ENCODE results near the gene LAT. TPM values are rescaled to one million over a fixed set of nuclear protein-coding genes. Genes with fewer than 3 reads are reported as not detected.

LAT gene
- total RNA-seq, 1 experiment from 2014 or later: 4.3 TPM

- WGBS (ENCODE audit: extremely low coverage, insufficient read length, low lambda C conversion rate): no CpG with 5 or more reads among the region's 18 CpGs
- Histone ChIP-seq H2BK12ac (ENCODE audit: insufficient read length, low read depth, low read length) (no peak overlapping the region), H3K14ac (ENCODE audit: insufficient read depth, low read length) (no peak overlapping the region), H2AK5ac (ENCODE audit: insufficient read length, low read length) (no peak overlapping the region), H2BK15ac (ENCODE audit: low read depth, low read length) (no peak overlapping the region), H2BK120ac (ENCODE audit: low read depth, low read length, poor library complexity, severe bottlenecking) (no peak overlapping the region), H3T11ph (ENCODE audit: low read length) (no peak overlapping the region), H4K8ac (replicated peaks; ENCODE audit: insufficient read length, low read depth, low read length) (no peak overlapping the region), H3K79me2 (ENCODE audit: insufficient read depth, low read length) (no peaks in the 10 kb centered on the region), H3K56ac (ENCODE audit: insufficient read length, low read depth, low read length) (no peak overlapping the region), H2AFZ (ENCODE audit: low read length) (no peak overlapping the region), H3K9me3 (ENCODE audit: control insufficient read depth, low read depth, low read length) (no peaks in the 10 kb centered on the region), H3K23ac (ENCODE audit: insufficient read length, low read depth, low read length) (no peak overlapping the region), H2BK20ac (ENCODE audit: low read depth, low read length, poor library complexity, severe bottlenecking) (no peak overlapping the region), H4K91ac (ENCODE audit: insufficient read length, low read depth, low read length) (no peak overlapping the region), H3K9ac (ENCODE audit: extremely low read depth, insufficient read length, low read length) (no peak overlapping the region), H3K4ac (ENCODE audit: low read depth, low read length) (no peak overlapping the region), H3K23me2 (ENCODE audit: insufficient read length, low read depth, low read length, poor library complexity, severe bottlenecking) (no peaks in the 10 kb centered on the region), H4K5ac (ENCODE audit: insufficient read length, low read depth, low read length) (no peak overlapping the region), H3K18ac (ENCODE audit: insufficient read length, low read depth, low read length) (no peak overlapping the region), H3K79me1 (ENCODE audit: insufficient read depth, low read depth, low read length, poor library complexity, severe bottlenecking) (no peaks in the 10 kb centered on the region), H4K20me1 (ENCODE audit: control insufficient read depth, insufficient read depth, insufficient read length) (no peaks in the 10 kb centered on the region), H3K27me3 (ENCODE audit: insufficient read depth, low read length) (no peaks in the 10 kb centered on the region), H3K4me2 (ENCODE audit: insufficient read depth, insufficient read length, low read length) (no peak overlapping the region), H2BK5ac (ENCODE audit: insufficient read length, low read length) (no peak overlapping the region), H3K27ac (ENCODE audit: insufficient read length, low read depth, low read length) (no peak overlapping the region), H3K4me1 (ENCODE audit: insufficient read depth, low read length) (no peaks in the 10 kb centered on the region)
- Mint-ChIP-seq H3K4me3 (no peak overlapping the region), H3K27ac (no peak overlapping the region; a peak in 1 of 7 replicates), H3K36me3 (ENCODE audit: insufficient read depth in 1 of 3, low read depth in 3 of 3) (peaks cover 15 to 38% (median 35%) of the 10 kb centered on the region in 3 experiments), H3K4me1 (no peaks in the 10 kb centered on the region), H3K9me3 (peaks cover 4 to 6% of the 10 kb centered on the region in 2 experiments; a peak in 3 of 5 replicates), H3K27me3 (ENCODE audit: low read depth) (no peaks in the 10 kb centered on the region)
- no peak for TF ChIP-seq CTCF (conservative IDR thresholded peaks at IDR 0.05)
- no peak for DNase-seq
Measured at GRCh38 chr16:28983644-28984043, 1.2 kb upstream of the LAT start.
